Stimulated activated CD4-positive, alpha-beta T cell treated with anti-CD3 and anti-CD28 coated beads, Interleukin-12 subunit alpha, Interleukin-12 subunit beta, amount 100 ng/mL, for 24 hours (primary cell): ENCODE data around the gene ARMC10.
"Not testable (repeated sequence)": the region's sequence is repeated elsewhere in the genome, so short reads cannot be mapped to it uniquely, and the experiment has no call there.

Source experiments
- DNase-seq, 2 experiments: peaks; one replicate each; pipeline ENCODE4 v3.0.0-alpha.2; 2020; ENCODE audit warnings: low read depth in 2 of 2

ARMC10 gene

GRCh38 chr7:103074519-103075336 lies at the start of gene ARMC10, which contains the start of gene FBXL13:
TSS of gene ARMC10 (plus strand) at chr7:103075140. CDS start at chr7:103075273, 133 bp downstream.
TSS of gene FBXL13 (minus strand) at chr7:103074796.
- peak; percentile 85 to 86 for DNase-seq

GRCh38 chr7:103025341-103025740 lies 49.6 kb upstream of the ARMC10 start:
- no peak for DNase-seq

GRCh38 chr7:103031024-103031423 lies 43.9 kb upstream of the ARMC10 start:
- no peak for DNase-seq

GRCh38 chr7:103031781-103032180 lies 43.2 kb upstream of the ARMC10 start:
- DNase-seq, result no peak

- DNase-seq, result not testable (repeated sequence)
These were observed 40.6 kb upstream of the ARMC10 start for GRCh38 chr7:103034318-103034717.

GRCh38 chr7:103037476-103037822 lies 37.5 kb upstream of the ARMC10 start:
- DNase-seq, result no peak

GRCh38 chr7:103037823-103038739 lies 36.9 kb upstream of the ARMC10 start:
- DNase-seq, result not testable (repeated sequence)

- DNase-seq, result not testable (repeated sequence)
These were observed 33.1 kb upstream of the ARMC10 start for GRCh38 chr7:103041815-103042214.

GRCh38 chr7:103048833-103049232 lies 26.1 kb upstream of the ARMC10 start:
- DNase-seq, result no peak

- no peak for DNase-seq
These were observed 23.4 kb upstream of the ARMC10 start for GRCh38 chr7:103051519-103051918.

GRCh38 chr7:103056006-103056405 lies 18.9 kb upstream of the ARMC10 start:
- not testable (repeated sequence) for DNase-seq

GRCh38 chr7:103058122-103058521 lies 16.8 kb upstream of the ARMC10 start:
- DNase-seq, result no peak

- DNase-seq, result no peak
These were observed 15.5 kb upstream of the ARMC10 start for GRCh38 chr7:103059471-103059870.

- DNase-seq, result no peak
These were observed 11.0 kb upstream of the ARMC10 start for GRCh38 chr7:103063895-103064294.

GRCh38 chr7:103065667-103066066 lies 9.3 kb upstream of the ARMC10 start:
- DNase-seq, result peak in 1 of 2 experiments; percentile 37

GRCh38 chr7:103068414-103069403 lies 6.2 kb upstream of the ARMC10 start:
- DNase-seq, result no peak

GRCh38 chr7:103071000-103071399 lies 3.9 kb upstream of the ARMC10 start:
- no peak for DNase-seq

- no peak for DNase-seq
These were observed 886 bp upstream of the ARMC10 start for GRCh38 chr7:103073989-103074518.

- DNase-seq, result peak; percentile 55 to 71
These were observed 488 bp downstream of the ARMC10 start for GRCh38 chr7:103075337-103075918.

GRCh38 chr7:103076764-103077163 lies 1.8 kb downstream of the ARMC10 start:
- DNase-seq, result no peak

- DNase-seq, result no peak
These were observed 2.4 kb downstream of the ARMC10 start for GRCh38 chr7:103077318-103077717.
